Omental fat pad (tissue), 4 donors: ENCODE data around the gene GALNT11. TPM values are rescaled to one million over a fixed set of nuclear protein-coding genes. Genes with fewer than 3 reads are reported as not detected.
"Not testable (repeated sequence)": the region's sequence is repeated elsewhere in the genome, so short reads cannot be mapped to it uniquely, and the experiment has no call there.

Experiments used
- ATAC-seq: fragments of 150-250 bp; one replicate; pipeline ENCODE4 v1.9.1; 2016; ENCODE audit warnings: mild to moderate bottlenecking, moderate library complexity; ENCODE audit not compliant: low FRiP score
- DNase-seq: peaks from one replicate; pipeline ENCODE4 v3.0.0-alpha.2; 2019; ENCODE audit warnings: low spot score
- total RNA-seq, 4 donors: library from RNA; depleted of rRNA; stranded (reverse); fragments of >200 nt; gene quantifications; one replicate each; pipeline ENCODE4 v1.1.0, GENCODE V29; 2016
- TF ChIP-seq, protein P1 (sequence below), 3 donors: fragments of 450-650 bp; IDR thresholded peaks; one replicate each; pipeline ENCODE4 v1.5.1; 2016 to 2017; ENCODE audit warnings: antibody characterized with exemption in 3 of 3, mild to moderate bottlenecking in 3 of 3, moderate library complexity in 2 of 3

The GALNT11 gene
- total RNA-seq, 4 donors from 2014 or later: 45.2 to 53.4 (median 51.4) TPM

GRCh38 chr7:152054367-152055230 is 29.1 kb downstream of the GALNT11 start:
- DNase-seq (no peak), ATAC-seq (peak; percentile 77)
- TF ChIP-seq, protein P1, sequence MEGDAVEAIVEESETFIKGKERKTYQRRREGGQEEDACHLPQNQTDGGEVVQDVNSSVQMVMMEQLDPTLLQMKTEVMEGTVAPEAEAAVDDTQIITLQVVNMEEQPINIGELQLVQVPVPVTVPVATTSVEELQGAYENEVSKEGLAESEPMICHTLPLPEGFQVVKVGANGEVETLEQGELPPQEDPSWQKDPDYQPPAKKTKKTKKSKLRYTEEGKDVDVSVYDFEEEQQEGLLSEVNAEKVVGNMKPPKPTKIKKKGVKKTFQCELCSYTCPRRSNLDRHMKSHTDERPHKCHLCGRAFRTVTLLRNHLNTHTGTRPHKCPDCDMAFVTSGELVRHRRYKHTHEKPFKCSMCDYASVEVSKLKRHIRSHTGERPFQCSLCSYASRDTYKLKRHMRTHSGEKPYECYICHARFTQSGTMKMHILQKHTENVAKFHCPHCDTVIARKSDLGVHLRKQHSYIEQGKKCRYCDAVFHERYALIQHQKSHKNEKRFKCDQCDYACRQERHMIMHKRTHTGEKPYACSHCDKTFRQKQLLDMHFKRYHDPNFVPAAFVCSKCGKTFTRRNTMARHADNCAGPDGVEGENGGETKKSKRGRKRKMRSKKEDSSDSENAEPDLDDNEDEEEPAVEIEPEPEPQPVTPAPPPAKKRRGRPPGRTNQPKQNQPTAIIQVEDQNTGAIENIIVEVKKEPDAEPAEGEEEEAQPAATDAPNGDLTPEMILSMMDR (IDR thresholded peaks at IDR 0.05): no peak

DNA sequence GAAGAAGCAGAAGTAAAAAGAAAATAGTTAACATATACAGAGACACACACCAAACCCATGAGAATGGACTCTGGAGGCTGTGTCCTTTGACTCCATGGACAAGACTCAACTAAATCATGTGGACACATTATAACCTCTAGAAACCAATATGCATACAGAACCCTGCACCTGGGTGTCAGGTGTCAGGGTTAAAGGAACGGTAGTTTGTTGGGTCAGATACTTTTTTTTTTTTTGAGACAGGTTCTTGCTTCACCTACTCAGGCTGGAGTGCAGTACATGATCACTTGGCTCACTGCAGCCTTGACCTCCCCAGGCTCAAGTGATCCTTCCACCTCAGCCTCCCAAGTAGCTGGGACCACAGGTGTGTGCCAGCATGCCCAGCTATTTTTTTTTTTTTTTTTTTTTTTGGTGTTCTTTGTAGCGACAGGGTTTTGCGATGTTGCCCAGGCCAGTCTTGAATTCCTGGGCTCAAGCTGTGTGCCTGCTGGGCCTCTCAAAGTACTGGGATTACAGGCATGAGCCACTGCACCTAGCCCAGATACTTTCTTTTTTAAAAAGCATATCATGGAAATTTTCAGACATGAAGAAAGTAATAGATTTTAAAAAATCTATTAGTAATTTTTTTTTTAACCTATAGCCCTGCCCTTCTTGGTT is 31.3 kb downstream of the GALNT11 start:
- ATAC-seq (no peak), DNase-seq (no peak)
- TF ChIP-seq, protein P1 (IDR thresholded peaks at IDR 0.05): no peak

- DNase-seq (no peak), ATAC-seq (no peak)
- TF ChIP-seq, protein P1 (IDR thresholded peaks at IDR 0.05): no peak
These were observed 33.8 kb downstream of the GALNT11 start for GRCh38 chr7:152059311-152059710.

- DNase-seq, ATAC-seq: not testable (repeated sequence)
These were observed 35.6 kb downstream of the GALNT11 start for GRCh38 chr7:152061086-152061485.

GRCh38 chr7:152063192-152063591 is 37.7 kb downstream of the GALNT11 start:
- ATAC-seq, DNase-seq: not testable (repeated sequence)

DNA sequence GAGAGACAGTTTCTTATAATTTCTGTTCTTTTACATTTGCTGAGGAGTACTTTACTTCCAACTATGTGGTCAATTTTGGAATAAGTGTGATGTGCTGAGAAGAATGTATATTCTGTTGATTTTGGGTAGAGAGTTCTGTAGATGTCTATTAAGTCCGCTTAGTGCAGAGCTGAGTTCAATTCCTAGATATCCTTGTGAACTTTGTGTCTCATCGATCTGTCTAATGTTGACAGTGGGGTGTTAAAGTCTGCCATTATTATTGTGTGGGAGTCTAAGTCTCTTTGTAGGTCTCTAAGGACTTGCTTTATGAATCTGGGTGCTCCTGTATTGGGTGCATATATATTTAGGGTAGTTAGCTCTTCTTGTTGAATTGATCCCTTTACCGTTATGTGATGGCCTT is 38.3 kb downstream of the GALNT11 start:
- DNase-seq, ATAC-seq: not testable (repeated sequence)

DNA sequence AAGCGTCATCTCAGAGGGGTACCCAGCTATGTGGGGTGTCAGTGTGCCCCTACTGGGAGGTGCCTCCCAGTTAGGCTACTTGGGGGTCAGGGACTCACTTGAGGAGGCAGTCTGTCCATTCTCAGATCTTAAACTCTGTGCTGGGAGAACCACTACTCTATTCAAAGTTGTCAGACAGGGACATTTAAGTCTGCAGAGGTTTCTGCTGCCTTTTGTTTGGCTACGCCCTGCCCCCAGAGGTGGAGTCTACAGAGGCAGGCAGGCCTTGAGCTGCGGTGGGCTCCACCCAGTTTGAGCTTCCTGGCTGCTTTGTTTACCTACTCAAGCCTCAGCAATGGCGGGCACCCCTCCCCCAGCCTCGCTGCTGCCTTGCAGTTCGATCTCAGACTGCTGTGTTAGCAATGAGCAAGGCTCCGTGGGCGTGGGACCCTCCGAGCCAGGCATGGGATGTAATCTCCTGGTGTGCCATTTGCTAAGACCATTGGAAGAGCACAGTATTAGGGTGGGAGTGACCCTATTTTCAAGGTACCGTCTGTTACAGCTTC is 40.4 kb downstream of the GALNT11 start:
- not testable (repeated sequence) for DNase-seq

DNA sequence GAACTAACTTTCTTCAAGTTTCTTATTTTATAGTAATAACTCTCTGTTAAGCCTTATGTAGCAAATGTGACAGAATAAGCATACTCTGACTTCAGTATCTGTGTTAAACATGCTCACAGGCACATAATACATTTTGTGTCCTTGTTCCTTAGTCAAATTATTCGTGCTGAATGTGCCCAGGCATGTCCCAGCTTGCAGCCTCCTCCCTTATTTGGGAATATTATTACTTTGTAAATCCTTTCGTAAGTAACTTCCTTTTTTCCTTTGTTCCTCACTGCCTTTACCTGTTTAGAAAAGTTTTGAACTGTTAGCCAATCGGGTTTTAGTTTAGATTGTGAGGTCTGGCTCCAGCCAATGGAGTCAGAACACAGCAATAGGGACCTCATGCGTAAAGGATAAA is 46.9 kb downstream of the GALNT11 start:
- no peak for DNase-seq
- TF ChIP-seq, protein P1 (IDR thresholded peaks at IDR 0.05): no peak

More for the DNA sequence above, 40.4 kb downstream of the GALNT11 start:
- not testable (repeated sequence) for ATAC-seq

DNA sequence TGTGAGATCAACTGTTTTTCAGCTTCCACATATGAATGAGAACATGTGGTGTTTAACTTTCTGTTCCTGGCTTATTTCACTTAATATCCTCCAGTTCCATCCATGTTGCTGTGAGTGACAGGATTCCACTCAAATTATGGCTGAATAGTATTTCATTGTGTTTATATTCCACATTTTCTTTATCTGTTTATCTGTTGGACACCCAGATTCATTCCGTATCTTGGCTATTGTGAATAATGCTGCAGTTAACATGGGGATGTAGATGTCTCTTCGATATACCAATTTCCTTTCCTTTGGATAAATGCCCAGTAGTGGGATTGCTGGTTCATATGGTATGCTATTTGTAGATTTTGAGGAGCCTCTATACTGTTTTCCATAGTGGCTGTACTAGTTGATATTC is 47.9 kb downstream of the GALNT11 start:
- no peak for DNase-seq
- TF ChIP-seq, protein P1 (IDR thresholded peaks at IDR 0.05): no peak
- no peak for ATAC-seq

More for the DNA sequence above, 46.9 kb downstream of the GALNT11 start:
- ATAC-seq: no peak
